HepG2 (cell line): Measurements from ENCODE around the gene MAPK8IP1. TPM values are rescaled to one million over a fixed set of nuclear protein-coding genes. Genes with fewer than 3 reads are reported as not detected.

Experiments used
- HNRNPUL1 ChIP-seq: fragments of 200-400 bp; formaldehyde crosslinking; IDR thresholded peaks from 2 replicates; pipeline ENCODE4 v1.6.1; 2017; ENCODE audit warnings: low read depth, mild to moderate bottlenecking, low read length, moderate library complexity
- HOXA9 ChIP-seq: sonication (generic); formaldehyde crosslinking; IDR thresholded peaks from 2 replicates; pipeline ENCODE4 v1.8.1; 2022; ENCODE audit warnings: missing genetic modification reagents, mild to moderate bottlenecking, moderate library complexity, borderline replicate concordance
- MEIS1 ChIP-seq: sonication (generic); formaldehyde crosslinking; IDR thresholded peaks from 2 replicates; pipeline ENCODE4 v1.9.0; 2021; ENCODE audit warnings: mild to moderate bottlenecking, missing genetic modification reagents, moderate library complexity, borderline replicate concordance
- MXD4 ChIP-seq: IDR thresholded peaks from 2 replicates; pipeline ENCODE4 v1.6.1; 2016; ENCODE audit warnings: mild to moderate bottlenecking, missing biosample characterization, missing genetic modification reagents
- PLRG1 ChIP-seq: fragments of 450-650 bp; conservative IDR thresholded peaks from 2 replicates; pipeline ENCODE4 v1.6.1; 2016
- POLR2AphosphoS5 ChIP-seq: IDR thresholded peaks from 2 replicates; pipeline ENCODE4 v1.6.1; 2012; ENCODE audit warnings: low read depth, low read length
- RXRB ChIP-seq: IDR thresholded peaks from 2 replicates; pipeline ENCODE4 v1.6.1; 2016; ENCODE audit warnings: borderline replicate concordance, missing genetic modification reagents, missing compliant biosample characterization
- SMC3 ChIP-seq: IDR thresholded peaks from 2 replicates; pipeline ENCODE4 v1.6.1; 2011; ENCODE audit warnings: low read length, improper control_type of control experiment
- SP2 ChIP-seq: sonication (generic); formaldehyde crosslinking; IDR thresholded peaks from 2 replicates; pipeline ENCODE4 v1.5.1; 2020; ENCODE audit warnings: mild to moderate bottlenecking, missing genetic modification reagents
- SP5 ChIP-seq: IDR thresholded peaks from 2 replicates; pipeline ENCODE4 v1.6.1; 2016; ENCODE audit warnings: low read depth, borderline replicate concordance
- TEF ChIP-seq: sonication (generic); formaldehyde crosslinking; IDR thresholded peaks from 2 replicates; pipeline ENCODE4 v1.5.0; 2020; ENCODE audit warnings: missing genetic modification reagents
- TMF1 ChIP-seq: sonication (generic); formaldehyde crosslinking; IDR thresholded peaks from 2 replicates; pipeline ENCODE4 v1.8.1; 2022; ENCODE audit warnings: low read depth, missing genetic modification reagents
- TP53 ChIP-seq: sonication (generic); formaldehyde crosslinking; conservative IDR thresholded peaks from 2 replicates; pipeline ENCODE4 v1.4.0; 2020; ENCODE audit warnings: missing genetic modification reagents
- U2AF1 ChIP-seq: fragments of 200-400 bp; formaldehyde crosslinking; optimal IDR thresholded peaks from 2 replicates; pipeline ENCODE3; 2017; ENCODE audit warnings: mild to moderate bottlenecking, low read depth, low read length
- YEATS2 ChIP-seq: sonication (generic); formaldehyde crosslinking; IDR thresholded peaks from 2 replicates; pipeline ENCODE4 v1.4.0; 2020; ENCODE audit warnings: missing genetic modification reagents, borderline replicate concordance
- ZC3H4 ChIP-seq: sonication (generic); formaldehyde crosslinking; IDR thresholded peaks from 2 replicates; pipeline ENCODE4 v1.4.0; 2020; ENCODE audit warnings: missing genetic modification reagents, borderline replicate concordance
- ZFP91 ChIP-seq: sonication (generic); formaldehyde crosslinking; IDR thresholded peaks from 2 replicates; pipeline ENCODE4 v1.9.0; 2022; ENCODE audit warnings: missing genetic modification reagents, mild to moderate bottlenecking, borderline replicate concordance
- ZNF362 ChIP-seq: sonication (generic); formaldehyde crosslinking; IDR thresholded peaks from 2 replicates; pipeline ENCODE4 v1.4.0; 2020; ENCODE audit warnings: missing genetic modification reagents, mild to moderate bottlenecking, borderline replicate concordance
- ZNF563 ChIP-seq: sonication (generic); formaldehyde crosslinking; IDR thresholded peaks from 2 replicates; pipeline ENCODE4 v1.8.0; 2022; ENCODE audit warnings: mild to moderate bottlenecking, moderate library complexity, missing genetic modification reagents
- ZNF777 ChIP-seq: sonication (generic); formaldehyde crosslinking; IDR thresholded peaks from 2 replicates; pipeline ENCODE4 v1.4.0; 2020; ENCODE audit warnings: missing genetic modification reagents
- polyA plus RNA-seq, 8 experiments: library from polyadenylated mRNA; depleted of rRNA in 3 of 8; stranded (reverse) in 7 of 8; unstranded in 1 of 8; fragments of >200 nt; fragmentation: Illumina TruSeq in 4 of 8; extraction: Trizol in 4 of 8; gene quantifications; 2 replicates each; pipeline versions ENCODE4 v1.2.1 to v1.2.3, GENCODE V29; 2011 to 2016; ENCODE audit warnings: low read depth in 4 of 8, missing spikeins in 1 of 8, mixed read lengths in 1 of 8; ENCODE audit not compliant: insufficient read depth in 1 of 8
- total RNA-seq, 5 experiments: library from RNA; depleted of rRNA; stranded (reverse); fragments of >200 nt; fragmentation: Illumina TruSeq; extraction: Trizol; gene quantifications; 2 replicates each; pipeline ENCODE4 v1.2.3, GENCODE V29; 2016; ENCODE audit warnings: low read depth in 1 of 5
- TF ChIP-seq, protein P1 (sequence below): fragments of 450-650 bp; IDR thresholded peaks from 2 replicates; pipeline ENCODE4 v1.6.1; 2017
- TF ChIP-seq, protein P2 (sequence below): sonication (generic); formaldehyde crosslinking; conservative IDR thresholded peaks from 2 replicates; pipeline ENCODE4 v1.4.0; 2020; ENCODE audit warnings: missing genetic modification reagents
- TF ChIP-seq, protein P3 (sequence below): sonication (generic); formaldehyde crosslinking; IDR thresholded peaks from 2 replicates; pipeline ENCODE4 v1.4.0; 2020; ENCODE audit warnings: mild to moderate bottlenecking, missing genetic modification reagents

MAPK8IP1 gene
- total and polyA plus RNA-seq, 2 of the 13 experiments (the other 11 are each of a cell fraction or from before 2014, with no cell fraction given): 2.2 to 4.2 TPM

DNA sequence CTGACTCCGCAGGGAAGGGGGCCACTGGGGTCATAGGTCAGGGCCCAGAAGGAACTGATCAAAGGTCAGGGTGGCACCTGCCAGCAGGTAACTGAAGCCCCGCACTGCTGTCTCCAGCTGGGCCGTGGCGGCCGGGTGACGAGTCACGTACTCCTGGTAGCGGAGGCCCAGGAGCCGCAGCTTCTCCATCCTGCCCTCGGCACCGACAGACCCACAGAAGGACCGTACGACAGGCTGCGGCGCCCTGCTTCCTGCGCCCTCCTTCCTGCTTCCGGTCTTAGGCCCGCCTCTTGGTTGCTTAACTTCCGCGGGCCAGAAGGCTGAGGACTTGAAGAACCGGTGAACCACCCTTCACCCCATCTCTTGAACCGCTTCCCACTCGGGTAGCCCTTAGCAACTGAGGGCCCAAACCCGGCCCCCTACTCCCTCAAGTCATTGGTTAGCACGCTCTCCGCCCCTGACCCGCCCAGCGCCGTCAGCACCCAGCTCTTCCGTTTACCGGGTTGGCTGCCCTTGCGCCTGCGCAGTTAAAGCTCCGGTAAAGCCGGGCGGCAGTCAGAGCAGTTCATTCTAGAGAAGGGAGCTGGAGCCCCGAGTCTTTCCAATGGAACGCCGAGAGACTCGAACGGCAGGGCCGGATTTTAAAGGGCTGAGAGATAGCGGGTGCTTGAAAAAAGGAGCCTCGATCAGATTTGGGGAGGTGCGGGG lies 32.3 kb downstream of the MAPK8IP1 start, which contains the start of gene PEX16 (continued):
- TF ChIP-seq TEF (CRISPR knock-in tag) (no peak), PLRG1 (no peak), HOXA9 (CRISPR knock-in tag) (no peak), RXRB (CRISPR knock-in tag) (no peak), HNRNPUL1 (no peak), SMC3 (no peak), ZC3H4 (no peak), ZFP91 (CRISPR knock-in tag) (peak; percentile 47; the same call in 1 of the 2 replicates), TMF1 (CRISPR knock-in tag) (no peak), ZNF777 (CRISPR knock-in tag) (peak; percentile 10; the same call in 1 of the 2 replicates), SP2 (CRISPR knock-in tag) (peak; percentile 94), TP53 (CRISPR knock-in tag) (peak; percentile 40; the same call in 1 of the 2 replicates), U2AF1 (no peak), POLR2AphosphoS5 (peak; percentile 66; the same call in 1 of the 2 replicates), MEIS1 (CRISPR knock-in tag) (no peak), SP5 (CRISPR knock-in tag) (no peak; the same call in 1 of the 2 replicates), MXD4 (CRISPR knock-in tag) (peak; percentile 85), ZNF362 (CRISPR knock-in tag) (0 out of 2 replicates have a peak, but pooled peaks have one; percentile 21), YEATS2 (peak; percentile 83), ZNF563 (CRISPR knock-in tag) (no peak)
- TF ChIP-seq, protein P1, sequence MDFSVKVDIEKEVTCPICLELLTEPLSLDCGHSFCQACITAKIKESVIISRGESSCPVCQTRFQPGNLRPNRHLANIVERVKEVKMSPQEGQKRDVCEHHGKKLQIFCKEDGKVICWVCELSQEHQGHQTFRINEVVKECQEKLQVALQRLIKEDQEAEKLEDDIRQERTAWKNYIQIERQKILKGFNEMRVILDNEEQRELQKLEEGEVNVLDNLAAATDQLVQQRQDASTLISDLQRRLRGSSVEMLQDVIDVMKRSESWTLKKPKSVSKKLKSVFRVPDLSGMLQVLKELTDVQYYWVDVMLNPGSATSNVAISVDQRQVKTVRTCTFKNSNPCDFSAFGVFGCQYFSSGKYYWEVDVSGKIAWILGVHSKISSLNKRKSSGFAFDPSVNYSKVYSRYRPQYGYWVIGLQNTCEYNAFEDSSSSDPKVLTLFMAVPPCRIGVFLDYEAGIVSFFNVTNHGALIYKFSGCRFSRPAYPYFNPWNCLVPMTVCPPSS: no peak
- TF ChIP-seq, protein P2, sequence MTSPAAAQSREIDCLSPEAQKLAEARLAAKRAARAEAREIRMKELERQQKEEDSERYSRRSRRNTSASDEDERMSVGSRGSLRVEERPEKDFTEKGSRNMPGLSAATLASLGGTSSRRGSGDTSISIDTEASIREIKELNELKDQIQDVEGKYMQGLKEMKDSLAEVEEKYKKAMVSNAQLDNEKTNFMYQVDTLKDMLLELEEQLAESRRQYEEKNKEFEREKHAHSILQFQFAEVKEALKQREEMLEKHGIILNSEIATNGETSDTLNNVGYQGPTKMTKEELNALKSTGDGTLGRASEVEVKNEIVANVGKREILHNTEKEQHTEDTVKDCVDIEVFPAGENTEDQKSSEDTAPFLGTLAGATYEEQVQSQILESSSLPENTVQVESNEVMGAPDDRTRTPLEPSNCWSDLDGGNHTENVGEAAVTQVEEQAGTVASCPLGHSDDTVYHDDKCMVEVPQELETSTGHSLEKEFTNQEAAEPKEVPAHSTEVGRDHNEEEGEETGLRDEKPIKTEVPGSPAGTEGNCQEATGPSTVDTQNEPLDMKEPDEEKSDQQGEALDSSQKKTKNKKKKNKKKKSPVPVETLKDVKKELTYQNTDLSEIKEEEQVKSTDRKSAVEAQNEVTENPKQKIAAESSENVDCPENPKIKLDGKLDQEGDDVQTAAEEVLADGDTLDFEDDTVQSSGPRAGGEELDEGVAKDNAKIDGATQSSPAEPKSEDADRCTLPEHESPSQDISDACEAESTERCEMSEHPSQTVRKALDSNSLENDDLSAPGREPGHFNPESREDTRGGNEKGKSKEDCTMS (CRISPR knock-in tag): no peak
- TF ChIP-seq, protein P3, sequence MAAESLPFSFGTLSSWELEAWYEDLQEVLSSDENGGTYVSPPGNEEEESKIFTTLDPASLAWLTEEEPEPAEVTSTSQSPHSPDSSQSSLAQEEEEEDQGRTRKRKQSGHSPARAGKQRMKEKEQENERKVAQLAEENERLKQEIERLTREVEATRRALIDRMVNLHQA (CRISPR knock-in tag): no peak
